Measurements from ENCODE around the gene PTP4A2. TPM values are rescaled to one million over a fixed set of nuclear protein-coding genes. Genes with fewer than 3 reads are reported as not detected.

The PTP4A2 gene
- total and polyA plus RNA-seq, 2 donors (not counting 3 experiments of a cell fraction or from before 2014, with no cell fraction given) = 74.1 to 184 TPM

GRCh38 chr1:31909691-31910090, 28.5 kb downstream of the PTP4A2 start:
- FAIRE-seq = no peak
- POLR2A ChIA-PET = no interaction called here
- peaks cover 38% of the 10 kb centered on the region for H3K79me2 ChIP-seq (ENCODE audit: control insufficient read depth, insufficient read depth, low read length)

More at GRCh38 chr1:31909691-31910090, 28.5 kb downstream of the PTP4A2 start:
- Histone ChIP-seq H3K4me1 (ENCODE audit: control insufficient read depth, extremely low read depth, insufficient read depth, low read length) (no peaks in the 10 kb centered on the region), H2AFZ (ENCODE audit: low read depth, low read length) (no peak overlapping the region), H3K27ac (ENCODE audit: insufficient read depth, low read depth, low read length) (no peak overlapping the region), H3K4me2 (ENCODE audit: insufficient read depth, low read length) (no peak overlapping the region), H3K4me3 (replicated peaks in 1 of 3; ENCODE audit: insufficient read depth in 1 of 3, low read depth in 1 of 3, low read length in 3 of 3) (no peak overlapping the region), H3K9me3 (replicated peaks; ENCODE audit: control insufficient read depth, insufficient read depth, low read length) (no peaks in the 10 kb centered on the region), H4K20me1 (replicated peaks; ENCODE audit: control insufficient read depth, extremely low read depth, insufficient read depth, low read length) (peaks cover 4% of the 10 kb centered on the region), H3K27me3 (ENCODE audit: control insufficient read depth in 2 of 2, insufficient read depth in 2 of 2, low read length in 2 of 2) (no peaks in the 10 kb centered on the region), H3K9ac (replicated peaks; ENCODE audit: extremely low read depth, insufficient read depth, low read length) (no peak overlapping the region), H3K9me1 (replicated peaks; ENCODE audit: control insufficient read depth, extremely low read depth, insufficient read depth, low read length) (no peaks in the 10 kb centered on the region), H3K36me3 (ENCODE audit: control insufficient read depth in 2 of 2, extremely low read depth in 1 of 2, insufficient read depth in 2 of 2, low read length in 2 of 2) (peaks cover 17 to 27% of the 10 kb centered on the region in 2 experiments)
- intact Hi-C loops (cut with micrococcal nuclease) = no loop called here
- BruUV-seq (replicated peaks) = no TSS peak
- TF ChIP-seq MAX (IDR thresholded peaks at IDR 0.05; ENCODE audit: insufficient read depth, insufficient read length) (no peak), GATA2 (IDR thresholded peaks at IDR 0.05; ENCODE audit: insufficient read depth, insufficient read length, low read depth, low read length) (no peak), FOS (IDR thresholded peaks at IDR 0.05; ENCODE audit: borderline replicate concordance, insufficient read depth, low read length) (no peak), POLR2A (IDR thresholded peaks at IDR 0.05; ENCODE audit: low read depth, low read length) (no peak), MYC (IDR thresholded peaks at IDR 0.05; ENCODE audit: low read depth, low read length) (no peak), JUN (IDR thresholded peaks at IDR 0.05; ENCODE audit: borderline replicate concordance, insufficient read depth, insufficient read length, low read depth) (no peak), EZH2 (IDR thresholded peaks at IDR 0.05; ENCODE audit: borderline replicate concordance, low read depth, low read length, severe bottlenecking) (no peak), CTCF (IDR thresholded peaks at IDR 0.05; ENCODE audit: extremely low read depth in 1 of 2, insufficient read depth in 1 of 2, low read depth in 1 of 2, low read length in 2 of 2) (no peak), POLR2AphosphoS5 (IDR thresholded peaks at IDR 0.05; ENCODE audit: insufficient read depth, low read depth, low read length) (no peak)
- dilution Hi-C loops (cut with MboI; ENCODE audit: extremely low pct_ligation_motif_present, low sequenced_read_pairs) = no loop called here
- CTCF ChIA-PET = interaction anchor here (2.8 kb wide), 1 partner anchor 54 kb away, joined by 13 read pairs; no protein-coding TSS in a partner anchor
- no peak for DNase-seq (ENCODE audit: low read depth, low spot score)
